ENCODE measurements around the gene ERP29. TPM values are rescaled to one million over a fixed set of nuclear protein-coding genes. Genes with fewer than 3 reads are reported as not detected.

The ERP29 gene
- total RNA-seq, result 10 to 100 TPM; 87.4 to 88.0 TPM
- polyA plus RNA-seq, result 188 TPM

DNA sequence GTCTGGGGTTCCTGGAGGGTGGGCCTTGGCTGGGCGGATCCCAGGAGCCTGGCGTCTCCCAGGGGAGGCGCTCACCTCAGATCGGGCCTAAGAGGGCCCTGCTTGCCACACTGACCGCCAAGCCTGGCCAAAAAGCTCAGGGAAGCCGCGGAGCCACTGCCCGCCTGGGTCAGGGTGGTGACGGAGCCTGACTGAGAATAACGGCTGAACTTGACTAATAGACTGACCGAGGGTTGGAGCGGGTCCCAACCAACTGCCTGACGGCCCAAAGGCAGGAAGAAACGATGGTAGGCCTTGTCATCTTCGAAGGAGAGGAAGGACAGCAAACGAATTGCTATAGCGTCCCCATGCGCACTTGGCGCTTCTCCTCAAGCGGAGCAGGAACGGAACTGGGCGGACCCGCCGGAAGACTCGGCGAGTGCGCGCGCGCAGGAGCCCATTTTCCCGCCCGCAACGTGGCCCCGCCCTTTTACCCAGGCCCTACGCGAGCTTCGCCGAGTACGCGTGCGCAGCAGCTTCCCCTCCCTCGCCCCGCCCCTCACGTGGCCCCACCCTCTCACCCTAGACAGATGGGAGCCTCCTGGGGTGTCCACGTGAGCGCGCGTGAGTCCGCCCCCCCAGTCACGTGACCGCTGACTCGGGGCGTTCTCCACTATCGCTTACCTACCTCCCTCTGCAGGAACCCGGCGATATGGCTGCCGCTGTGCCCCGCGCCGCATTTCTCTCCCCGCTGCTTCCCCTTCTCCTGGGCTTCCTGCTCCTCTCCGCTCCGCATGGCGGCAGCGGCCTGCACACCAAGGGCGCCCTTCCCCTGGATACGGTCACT, at the start of gene ERP29, which contains the start of gene TMEM116:
Gene ERP29, plus strand, starts transcription at position 652 of the 826 bp plus-strand sequence. Its CDS starts 40 bp downstream, at position 692.
Gene TMEM116, minus strand, starts transcription at position 391 of the 826 bp plus-strand sequence. CDS start 7,895 bp downstream, outside the sequence.
- no peaks in the 10 kb centered on the region for H3K9me3 ChIP-seq (ENCODE audit: low read length)
- Mint-ChIP-seq H3K27ac (peak within 1 kb of the TSS; percentile 96 to 100 (median 98)), H3K4me1 (peaks cover 54 to 72% (median 66%) of the 10 kb centered on the region in 3 donors), H3K9me3 (no peaks in the 10 kb centered on the region), H3K4me3 (peak within 1 kb of the TSS; percentile 83 to 98 (median 93)), H3K36me3 (peaks cover 9 to 45% (median 19%) of the 10 kb centered on the region in 3 donors), H3K27me3 (no peaks in the 10 kb centered on the region)
- peak within 1 kb of the TSS; percentile 93 for H3K27ac ChIP-seq (ENCODE audit: low read depth, low read length)
- H3K4me1 ChIP-seq (ENCODE audit: insufficient read depth, low read length), result peaks cover 53% of the 10 kb centered on the region
- CTCF ChIA-PET, result interaction anchor here (0.7 to 5.2 kb wide), 20 partner anchors 10 to 374 kb away, joined by 3 to 129 read pairs (median 5); partner anchors contain the start of gene MAPKAPK5
- DNase-seq, result peak; percentile 98 to 100 (median 100)
- H3K27me3 ChIP-seq (ENCODE audit: insufficient read depth, low read length, poor library complexity, severe bottlenecking), result no peaks in the 10 kb centered on the region
- POLR2A ChIA-PET, result interaction anchor here (0.6 to 3.9 kb wide), 14 partner anchors 13 to 405 kb away, joined by 3 to 68 read pairs (median 4); partner anchors contain the start of genes NAA25 and TRAFD1
- peaks cover 13% of the 10 kb centered on the region for H3K36me3 ChIP-seq (ENCODE audit: insufficient read depth, low read length)
- H3K4me3 ChIP-seq (ENCODE audit: low read length), result peak within 1 kb of the TSS; percentile 90

- ChIA-PET CTCF (no interaction called here), POLR2A (interaction anchor here (1.4 kb wide), 1 partner anchor 48 kb away, joined by 4 read pairs; the partner anchor contains the start of gene TMEM116)
- Mint-ChIP-seq H3K36me3 (peaks cover 33 to 57% (median 43%) of the 10 kb centered on the region in 3 donors), H3K27ac (peak overlapping the region in 1 of 8 donors; percentile 54), H3K4me1 (peaks cover 40 to 66% (median 56%) of the 10 kb centered on the region in 3 donors), H3K4me3 (no peak overlapping the region), H3K27me3 (no peaks in the 10 kb centered on the region), H3K9me3 (peaks cover 5 to 9% (median 8%) of the 10 kb centered on the region in 5 donors)
- H3K36me3 ChIP-seq (ENCODE audit: insufficient read depth, low read length), result no peaks in the 10 kb centered on the region
- no peak overlapping the region for H3K27ac ChIP-seq (ENCODE audit: low read depth, low read length)
- H3K4me3 ChIP-seq (ENCODE audit: low read length), result no peak overlapping the region
- H3K9me3 ChIP-seq (ENCODE audit: low read length), result no peaks in the 10 kb centered on the region
- no peak for DNase-seq
- H3K27me3 ChIP-seq (ENCODE audit: insufficient read depth, low read length, poor library complexity, severe bottlenecking), result no peaks in the 10 kb centered on the region
- no peaks in the 10 kb centered on the region for H3K4me1 ChIP-seq (ENCODE audit: insufficient read depth, low read length)
Observed at GRCh38 chr12:111964935-111965334, 48.3 kb upstream of the ERP29 start.

GRCh38 chr12:111971800-111972199, 41.4 kb upstream of the ERP29 start:
- H3K36me3 Mint-ChIP-seq, result peaks cover 11 to 33% (median 16%) of the 10 kb centered on the region in 3 donors
- peak overlapping the region in 5 of 7 donors; percentile 29 to 85 (median 57) for H3K4me3 Mint-ChIP-seq
- CTCF ChIA-PET, result interaction anchor here (0.9 kb wide), 1 partner anchor 27 kb away, joined by 3 read pairs; no protein-coding TSS in a partner anchor
- H3K36me3 ChIP-seq (ENCODE audit: insufficient read depth, low read length), result no peaks in the 10 kb centered on the region
- POLR2A ChIA-PET, result interaction anchor here (0.7 kb wide), 1 partner anchor 24 kb away, joined by 8 read pairs; no protein-coding TSS in a partner anchor
- no peak overlapping the region for H3K4me3 ChIP-seq (ENCODE audit: low read length)
- H3K27me3 ChIP-seq (ENCODE audit: insufficient read depth, low read length, poor library complexity, severe bottlenecking), result no peaks in the 10 kb centered on the region
- no peaks in the 10 kb centered on the region for H3K9me3 ChIP-seq (ENCODE audit: low read length)
- no peak overlapping the region for H3K27ac ChIP-seq (ENCODE audit: low read depth, low read length)
- no peaks in the 10 kb centered on the region for H3K27me3 Mint-ChIP-seq
- H3K27ac Mint-ChIP-seq, result peak overlapping the region in 5 of 8 donors; percentile 36 to 85 (median 63)
- peaks cover 37 to 64% (median 52%) of the 10 kb centered on the region in 3 donors for H3K4me1 Mint-ChIP-seq
- DNase-seq, result peak in 1 of 5 donors; percentile 61
- peaks cover 0 to 8% (median 4%) of the 10 kb centered on the region in 5 donors for H3K9me3 Mint-ChIP-seq
- no peaks in the 10 kb centered on the region for H3K4me1 ChIP-seq (ENCODE audit: insufficient read depth, low read length)

- Histone ChIP-seq H3K27me3 (ENCODE audit: insufficient read depth, low read length, poor library complexity, severe bottlenecking) (no peaks in the 10 kb centered on the region), H3K27ac (ENCODE audit: low read depth, low read length) (peak overlapping the region; percentile 28), H3K36me3 (ENCODE audit: insufficient read depth, low read length) (no peaks in the 10 kb centered on the region), H3K4me1 (ENCODE audit: insufficient read depth, low read length) (no peaks in the 10 kb centered on the region), H3K9me3 (ENCODE audit: low read length) (no peaks in the 10 kb centered on the region), H3K4me3 (ENCODE audit: low read length) (no peak overlapping the region)
- Mint-ChIP-seq H3K36me3 (peaks cover 9 to 39% (median 11%) of the 10 kb centered on the region in 3 donors), H3K27ac (peak overlapping the region in 4 of 8 donors; percentile 31 to 83 (median 62)), H3K27me3 (no peaks in the 10 kb centered on the region), H3K4me3 (no peak overlapping the region), H3K9me3 (peaks cover 0 to 5% (median 4%) of the 10 kb centered on the region in 5 donors), H3K4me1 (peaks cover 44 to 79% (median 69%) of the 10 kb centered on the region in 3 donors)
- ChIA-PET CTCF (interaction anchor here (0.5 kb wide), 1 partner anchor 24 kb away, joined by 3 read pairs; no protein-coding TSS in a partner anchor), POLR2A (interaction anchor here (0.6 kb wide), 1 partner anchor 39 kb away, joined by 3 read pairs; no protein-coding TSS in a partner anchor)
- no peak for DNase-seq
Observed at GRCh38 chr12:111975161-111975931, 37.9 kb upstream of the ERP29 start.

GRCh38 chr12:111976291-111976690, 36.9 kb upstream of the ERP29 start:
- H3K27me3 ChIP-seq (ENCODE audit: insufficient read depth, low read length, poor library complexity, severe bottlenecking), result no peaks in the 10 kb centered on the region
- peak overlapping the region; percentile 4 for H3K27ac ChIP-seq (ENCODE audit: low read depth, low read length)
- H3K4me1 ChIP-seq (ENCODE audit: insufficient read depth, low read length), result no peaks in the 10 kb centered on the region
- no peaks in the 10 kb centered on the region for H3K9me3 ChIP-seq (ENCODE audit: low read length)
- Mint-ChIP-seq H3K27me3 (no peaks in the 10 kb centered on the region), H3K4me1 (peaks cover 44 to 79% (median 64%) of the 10 kb centered on the region in 3 donors), H3K4me3 (no peak overlapping the region), H3K36me3 (peaks cover 5 to 40% (median 13%) of the 10 kb centered on the region in 3 donors), H3K27ac (peak overlapping the region in 1 of 8 donors; percentile 38), H3K9me3 (no peaks in the 10 kb centered on the region)
- ChIA-PET CTCF (no interaction called here), POLR2A (interaction anchor here (0.6 kb wide), 1 partner anchor 38 kb away, joined by 3 read pairs; no protein-coding TSS in a partner anchor)
- no peak for DNase-seq
- no peak overlapping the region for H3K4me3 ChIP-seq (ENCODE audit: low read length)
- no peaks in the 10 kb centered on the region for H3K36me3 ChIP-seq (ENCODE audit: insufficient read depth, low read length)

DNA sequence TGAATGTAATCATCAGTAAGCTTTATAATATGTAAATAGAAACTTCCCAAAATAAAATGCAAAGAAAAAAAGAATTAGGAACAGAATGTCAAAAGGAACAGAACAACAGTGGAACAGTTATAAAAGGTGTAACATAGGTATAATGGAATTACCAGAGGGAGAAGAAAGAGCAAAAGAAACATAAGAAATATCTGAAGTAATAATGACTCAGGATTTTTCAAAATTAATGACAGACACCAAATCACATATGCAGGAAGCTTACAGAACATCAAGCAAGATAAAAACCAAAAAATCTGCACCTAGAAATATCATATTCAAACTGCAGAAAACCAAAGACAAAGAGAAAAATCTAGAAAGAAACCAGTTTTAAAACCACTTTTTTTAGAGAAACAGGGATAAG, 36.4 kb upstream of the ERP29 start:
- H3K4me1 Mint-ChIP-seq, result peaks cover 47 to 81% (median 62%) of the 10 kb centered on the region in 3 donors
- H3K9me3 Mint-ChIP-seq, result no peaks in the 10 kb centered on the region
- H3K36me3 Mint-ChIP-seq, result peaks cover 5 to 44% (median 13%) of the 10 kb centered on the region in 3 donors
- H3K4me3 ChIP-seq (ENCODE audit: low read length), result no peak overlapping the region
- ChIA-PET POLR2A (no interaction called here), CTCF (interaction anchor here (0.7 kb wide), 1 partner anchor 32 kb away, joined by 3 read pairs; no protein-coding TSS in a partner anchor)
- H3K27ac Mint-ChIP-seq, result peak overlapping the region in 3 of 8 donors; percentile 7 to 46 (median 38)
- H3K27me3 ChIP-seq (ENCODE audit: insufficient read depth, low read length, poor library complexity, severe bottlenecking), result no peaks in the 10 kb centered on the region
- no peak for DNase-seq
- H3K27me3 Mint-ChIP-seq, result no peaks in the 10 kb centered on the region
- no peaks in the 10 kb centered on the region for H3K4me1 ChIP-seq (ENCODE audit: insufficient read depth, low read length)
- H3K27ac ChIP-seq (ENCODE audit: low read depth, low read length), result no peak overlapping the region
- H3K4me3 Mint-ChIP-seq, result no peak overlapping the region
- H3K36me3 ChIP-seq (ENCODE audit: insufficient read depth, low read length), result no peaks in the 10 kb centered on the region
- no peaks in the 10 kb centered on the region for H3K9me3 ChIP-seq (ENCODE audit: low read length)

DNA sequence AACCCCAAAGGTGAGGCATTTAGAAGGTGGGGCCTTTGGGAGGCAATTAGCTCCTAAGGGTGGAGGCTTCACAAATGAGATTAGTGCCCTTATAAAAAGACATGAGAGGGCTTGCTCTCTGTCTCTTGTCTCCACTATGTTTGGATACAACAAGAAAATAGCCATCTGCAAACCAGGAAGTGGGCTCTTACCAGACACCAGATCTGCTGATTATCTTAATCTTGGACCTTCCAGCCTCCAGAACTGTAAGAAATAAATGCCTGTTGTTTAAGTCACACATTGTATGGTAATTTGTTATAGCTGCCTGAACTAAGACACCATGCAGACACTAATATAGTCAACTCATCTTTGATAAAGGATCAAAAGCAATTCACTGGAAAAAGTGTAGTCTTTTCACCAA, 34.7 kb upstream of the ERP29 start:
- no peak for DNase-seq
- CTCF ChIA-PET, result no interaction called here
- Mint-ChIP-seq H3K27me3 (no peaks in the 10 kb centered on the region), H3K27ac (peak overlapping the region in 3 of 8 donors; percentile 13 to 47 (median 40)), H3K4me1 (peaks cover 40 to 80% (median 50%) of the 10 kb centered on the region in 3 donors), H3K4me3 (no peak overlapping the region), H3K36me3 (peaks cover 5 to 44% (median 11%) of the 10 kb centered on the region in 3 donors), H3K9me3 (no peaks in the 10 kb centered on the region)
- Histone ChIP-seq H3K27me3 (ENCODE audit: insufficient read depth, low read length, poor library complexity, severe bottlenecking) (no peaks in the 10 kb centered on the region), H3K9me3 (ENCODE audit: low read length) (no peaks in the 10 kb centered on the region), H3K4me1 (ENCODE audit: insufficient read depth, low read length) (no peaks in the 10 kb centered on the region), H3K27ac (ENCODE audit: low read depth, low read length) (peak overlapping the region; percentile 10), H3K4me3 (ENCODE audit: low read length) (no peak overlapping the region), H3K36me3 (ENCODE audit: insufficient read depth, low read length) (no peaks in the 10 kb centered on the region)
- POLR2A ChIA-PET, result no interaction called here
